ENCODE results near the gene LEKR1.

Gene LEKR1

DNA sequence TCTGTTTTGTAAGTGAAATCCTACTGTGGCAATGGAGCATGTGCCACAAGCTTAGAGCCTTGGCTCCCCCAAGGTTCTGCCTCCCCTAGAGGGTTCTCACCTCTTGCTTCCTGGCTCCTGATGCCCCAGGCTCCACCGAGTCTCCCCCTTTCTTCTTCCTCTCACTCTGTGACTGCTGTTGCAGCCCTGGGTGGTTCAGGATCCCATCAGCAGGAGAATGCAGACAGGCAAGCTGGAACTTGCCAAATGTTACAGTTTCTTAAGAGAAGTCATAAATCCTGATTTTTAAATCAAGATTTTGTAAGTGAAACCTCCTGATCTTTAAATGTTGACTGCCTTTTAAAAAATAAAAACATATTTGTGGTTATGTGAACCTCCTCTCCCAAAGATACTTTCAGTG lies 199.9 kb downstream of the LEKR1 start:
- no peaks in the 10 kb centered on the region for H3K27me3 ChIP-seq (ENCODE audit: insufficient read depth, low read depth, severe bottlenecking)
- no peak overlapping the region for H3K4me3 ChIP-seq (ENCODE audit: low read depth, low read length)
- H3K27ac ChIP-seq = no peak overlapping the region
- no peaks in the 10 kb centered on the region for H3K36me3 ChIP-seq
- TF ChIP-seq, protein P1, sequence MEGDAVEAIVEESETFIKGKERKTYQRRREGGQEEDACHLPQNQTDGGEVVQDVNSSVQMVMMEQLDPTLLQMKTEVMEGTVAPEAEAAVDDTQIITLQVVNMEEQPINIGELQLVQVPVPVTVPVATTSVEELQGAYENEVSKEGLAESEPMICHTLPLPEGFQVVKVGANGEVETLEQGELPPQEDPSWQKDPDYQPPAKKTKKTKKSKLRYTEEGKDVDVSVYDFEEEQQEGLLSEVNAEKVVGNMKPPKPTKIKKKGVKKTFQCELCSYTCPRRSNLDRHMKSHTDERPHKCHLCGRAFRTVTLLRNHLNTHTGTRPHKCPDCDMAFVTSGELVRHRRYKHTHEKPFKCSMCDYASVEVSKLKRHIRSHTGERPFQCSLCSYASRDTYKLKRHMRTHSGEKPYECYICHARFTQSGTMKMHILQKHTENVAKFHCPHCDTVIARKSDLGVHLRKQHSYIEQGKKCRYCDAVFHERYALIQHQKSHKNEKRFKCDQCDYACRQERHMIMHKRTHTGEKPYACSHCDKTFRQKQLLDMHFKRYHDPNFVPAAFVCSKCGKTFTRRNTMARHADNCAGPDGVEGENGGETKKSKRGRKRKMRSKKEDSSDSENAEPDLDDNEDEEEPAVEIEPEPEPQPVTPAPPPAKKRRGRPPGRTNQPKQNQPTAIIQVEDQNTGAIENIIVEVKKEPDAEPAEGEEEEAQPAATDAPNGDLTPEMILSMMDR (IDR thresholded peaks at IDR 0.05; ENCODE audit: low read depth, low read length) = no peak
- no peak for DNase-seq
- H3K9me3 ChIP-seq (ENCODE audit: severe bottlenecking) = no peaks in the 10 kb centered on the region

DNA sequence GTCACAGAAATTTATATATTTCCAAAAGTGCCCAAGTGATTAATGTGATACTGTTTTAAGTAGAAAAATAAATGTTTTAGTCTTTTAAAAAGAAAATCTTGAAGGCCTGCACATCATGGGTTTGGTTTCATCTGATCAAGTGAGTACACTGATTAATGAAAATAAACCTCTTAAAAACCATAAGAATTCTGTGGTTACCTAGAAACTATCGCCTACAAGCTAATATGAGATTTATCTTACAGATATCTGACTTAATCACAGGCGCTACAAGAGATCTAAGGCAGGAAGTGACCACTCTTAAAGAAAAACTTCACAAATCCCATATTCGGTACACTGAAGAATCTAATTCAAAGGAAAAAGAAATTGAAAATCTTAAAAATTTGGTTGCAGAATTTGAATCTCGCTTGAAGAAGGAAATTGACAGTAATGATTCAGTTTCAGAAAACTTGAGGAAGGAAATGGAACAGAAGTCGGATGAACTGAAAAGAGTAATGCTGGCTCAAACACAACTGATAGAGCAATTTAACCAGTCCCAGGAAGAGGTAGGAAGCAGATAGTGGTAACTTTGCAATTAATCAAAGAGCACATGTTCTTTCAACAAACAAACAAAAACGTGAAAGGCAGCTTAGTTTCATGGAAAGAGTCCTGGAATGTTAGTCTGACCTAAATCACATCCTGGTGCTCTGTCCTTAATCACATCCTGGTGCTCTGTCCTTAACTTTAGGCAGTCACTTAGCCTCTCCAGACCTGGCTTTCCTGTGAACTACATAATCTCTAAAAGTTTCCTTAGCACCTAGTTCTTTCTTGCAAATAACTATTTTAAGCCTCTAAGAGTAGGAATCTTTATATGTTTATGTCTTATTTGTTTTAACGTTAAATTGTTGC lies 201.9 kb downstream of the LEKR1 start:
- no peak overlapping the region for H3K4me3 ChIP-seq (ENCODE audit: low read depth, low read length)
- H3K27me3 ChIP-seq (ENCODE audit: insufficient read depth, low read depth, severe bottlenecking) = no peaks in the 10 kb centered on the region
- no peak for DNase-seq
- TF ChIP-seq, protein P1 (IDR thresholded peaks at IDR 0.05; ENCODE audit: low read depth, low read length) = no peak
- H3K27ac ChIP-seq = no peak overlapping the region
- H3K9me3 ChIP-seq (ENCODE audit: severe bottlenecking) = no peaks in the 10 kb centered on the region
- no peaks in the 10 kb centered on the region for H3K36me3 ChIP-seq

DNA sequence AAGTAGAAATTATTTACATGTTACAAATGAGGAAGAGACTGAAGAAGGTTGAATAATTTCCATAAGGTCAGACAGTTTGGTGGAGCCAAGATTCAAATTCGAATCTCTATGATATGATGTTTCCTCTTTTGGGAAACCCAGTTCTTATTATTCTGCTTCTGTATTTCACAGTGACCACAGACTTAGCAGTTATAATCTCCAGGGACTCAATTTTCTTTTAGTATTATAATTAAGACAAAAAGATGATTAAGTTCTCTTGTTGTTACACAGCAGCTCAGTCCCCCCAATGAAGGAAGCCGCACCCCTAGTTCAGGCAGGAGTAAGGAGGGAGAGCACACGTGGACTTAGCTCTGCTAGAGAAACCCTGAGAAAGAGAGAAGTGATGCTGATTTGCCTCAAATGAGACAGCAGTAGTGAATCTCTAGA lies 203.2 kb downstream of the LEKR1 start:
- no peak overlapping the region for H3K27ac ChIP-seq
- no peak overlapping the region for H3K4me3 ChIP-seq (ENCODE audit: low read depth, low read length)
- DNase-seq = no peak
- TF ChIP-seq, protein P1 (IDR thresholded peaks at IDR 0.05; ENCODE audit: low read depth, low read length) = no peak
- H3K9me3 ChIP-seq (ENCODE audit: severe bottlenecking) = no peaks in the 10 kb centered on the region
- H3K36me3 ChIP-seq = no peaks in the 10 kb centered on the region
- H3K27me3 ChIP-seq (ENCODE audit: insufficient read depth, low read depth, severe bottlenecking) = no peaks in the 10 kb centered on the region

DNA sequence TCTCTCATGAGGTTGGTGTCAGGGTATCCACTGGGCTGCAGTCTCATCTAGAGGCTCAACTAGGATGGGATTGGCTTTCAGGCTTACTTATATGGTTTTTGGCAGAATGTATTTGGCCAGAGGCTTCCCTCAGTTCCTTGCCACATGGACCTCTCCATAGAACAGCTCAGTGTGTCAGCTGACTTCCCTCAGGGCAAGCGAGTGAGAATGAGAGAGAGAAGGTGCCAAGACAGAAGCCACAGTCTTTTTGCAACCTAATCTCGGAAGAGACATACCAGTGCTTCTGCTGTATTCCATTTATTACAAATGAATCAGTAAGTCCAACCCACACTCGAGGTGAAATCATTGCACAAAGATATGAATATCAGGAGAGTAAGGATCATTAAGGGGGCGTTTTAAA lies 204.6 kb downstream of the LEKR1 start:
- Histone ChIP-seq H3K36me3 (no peaks in the 10 kb centered on the region), H3K27ac (no peak overlapping the region), H3K27me3 (ENCODE audit: insufficient read depth, low read depth, severe bottlenecking) (no peaks in the 10 kb centered on the region), H3K9me3 (ENCODE audit: severe bottlenecking) (no peaks in the 10 kb centered on the region), H3K4me3 (ENCODE audit: low read depth, low read length) (no peak overlapping the region)
- TF ChIP-seq, protein P1 (IDR thresholded peaks at IDR 0.05; ENCODE audit: low read depth, low read length) = no peak
- no peak for DNase-seq

DNA sequence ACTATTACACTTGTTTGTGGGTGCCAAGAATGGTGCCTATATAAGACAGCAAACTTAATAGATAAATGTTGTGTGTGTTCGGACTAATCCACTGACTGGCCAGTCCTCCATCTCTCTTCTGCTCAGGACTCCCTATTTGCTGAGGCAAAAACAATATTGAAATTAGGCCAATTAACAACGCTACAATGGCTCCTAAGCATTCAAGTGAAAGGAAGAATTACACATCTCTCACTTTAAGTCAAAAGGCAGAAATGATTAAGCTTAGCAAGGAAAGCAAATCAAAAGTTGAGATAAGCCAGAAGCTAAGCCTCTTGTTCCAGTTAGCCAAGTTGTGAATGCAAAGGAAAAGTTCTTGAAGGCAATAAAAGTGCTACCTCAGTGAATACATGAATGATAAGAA lies 206.8 kb downstream of the LEKR1 start:
- Histone ChIP-seq H3K9me3 (ENCODE audit: severe bottlenecking) (no peaks in the 10 kb centered on the region), H3K4me3 (ENCODE audit: low read depth, low read length) (no peak overlapping the region), H3K27me3 (ENCODE audit: insufficient read depth, low read depth, severe bottlenecking) (no peaks in the 10 kb centered on the region), H3K27ac (no peak overlapping the region), H3K36me3 (no peaks in the 10 kb centered on the region)
- no peak for DNase-seq
- TF ChIP-seq, protein P1 (IDR thresholded peaks at IDR 0.05; ENCODE audit: low read depth, low read length) = no peak

Measured in WERI-Rb-1 (cell line).